K562 (cell line): Measurements from ENCODE around the gene MON1A. TPM values are rescaled to one million over a fixed set of nuclear protein-coding genes. Genes with fewer than 3 reads are reported as not detected.

Source experiments
- ATAC-seq: fragments of 200-7000 bp; cut with Tn5 transposase; 3 replicates; pipeline ENCODE4 v1.9.1; 2020; ENCODE audit warnings: moderate library complexity
- BruUV-seq: library from RNA; stranded (reverse); fragments of 400-500 nt; replicated peaks from 2 replicates; lab custom pipeline; 2021; lab: Mats Ljungman, UMichigan
- CTCF ChIA-PET: fragments of 300-600 bp; formaldehyde crosslinking; extraction: SDS; loops from one replicate; lab custom pipeline; 2021; ENCODE audit warnings: low intra/inter-chr PET ratio; lab: Yijun Ruan, JAX
- POLR2A ChIA-PET: fragments of 300-600, 350-650 bp; sonication (Branson Sonifier 250); formaldehyde crosslinking; extraction: SDS; loops from one replicate; lab custom pipeline; 2021; ENCODE audit warnings: antibody characterized with exemption, inconsistent platforms; lab: Yijun Ruan, JAX
- DNase-seq, 4 experiments: peaks; one replicate each; pipeline versions ENCODE4 v3.0.0 to v3.0.0-alpha.2; 2011 to 2018; ENCODE audit warnings: low spot score in 3 of 4, mixed read lengths in 3 of 4; ENCODE audit errors: extremely low read depth in 1 of 4
- FAIRE-seq: peaks from 2 replicates; lab custom pipeline; 2011; peaks lifted over from hg19 to GRCh38; lab: Jason Lieb, UNC
- H2AFZ ChIP-seq: 2 replicates; pipeline ENCODE4 v1.6.0; 2011; ENCODE audit warnings: low read depth, low read length, control low read depth, inconsistent platforms
- H3K27ac ChIP-seq: fragments of 200-600 bp; 3 replicates; pipeline ENCODE4 v1.8.0; 2011; ENCODE audit warnings: low read depth, mild to moderate bottlenecking, control low read depth, inconsistent platforms, low read length, moderate library complexity, mixed read lengths; ENCODE audit errors: extremely low read depth
- H3K27me3 ChIP-seq, 2 experiments: fragments of 300-600 bp in 1 of 2; 2 replicates in 1 of 2; 3 replicates in 1 of 2; pipeline versions ENCODE4 v1.6.0 to v1.8.0; 2011; ENCODE audit warnings: inconsistent platforms in 2 of 2, low read length in 2 of 2, mild to moderate bottlenecking in 1 of 2, mixed read lengths in 1 of 2, moderate library complexity in 1 of 2; ENCODE audit not compliant: control insufficient read depth in 2 of 2, insufficient read depth in 2 of 2
- H3K36me3 ChIP-seq: fragments of 300-600 bp; 3 replicates; pipeline ENCODE4 v1.8.0; 2011; ENCODE audit warnings: mild to moderate bottlenecking, low read length, inconsistent platforms; ENCODE audit not compliant: control insufficient read depth, insufficient read depth
- H3K4me1 ChIP-seq, 2 experiments: fragments of 200-600 bp in 1 of 2; replicated peaks in 1 of 2; 2 replicates in 1 of 2; 3 replicates in 1 of 2; pipeline versions ENCODE4 v1.5.1 to v1.8.0; 2011; ENCODE audit warnings: inconsistent platforms in 2 of 2, low read length in 2 of 2, mild to moderate bottlenecking in 1 of 2, mixed read lengths in 1 of 2, moderate library complexity in 1 of 2; ENCODE audit not compliant: control insufficient read depth in 2 of 2, insufficient read depth in 2 of 2
- H3K4me2 ChIP-seq: 2 replicates; pipeline ENCODE4 v1.6.1; 2011; ENCODE audit warnings: low read length, control low read depth, inconsistent platforms, mixed read lengths; ENCODE audit not compliant: insufficient read depth
- H3K4me3 ChIP-seq: fragments of 200-600 bp; sonication (generic), shearing (Covaris generic); 2 replicates; pipeline ENCODE4 v1.5.1; 2016; ENCODE audit warnings: control low read depth, inconsistent platforms
- H3K79me2 ChIP-seq: fragments of 200-600 bp; 3 replicates; pipeline ENCODE4 v1.8.0; 2011; ENCODE audit warnings: low read length, inconsistent platforms; ENCODE audit not compliant: control insufficient read depth, insufficient read depth
- H3K9ac ChIP-seq, 2 experiments: 2 replicates each; pipeline versions ENCODE4 v1.6.0 to v1.6.1; 2011; ENCODE audit warnings: low read depth in 2 of 2, low read length in 2 of 2, control low read depth in 1 of 2, inconsistent platforms in 1 of 2, mild to moderate bottlenecking in 1 of 2, mixed read lengths in 1 of 2; ENCODE audit not compliant: insufficient read depth in 1 of 2
- H3K9me1 ChIP-seq: one replicate; pipeline ENCODE4 v1.6.0; 2011; ENCODE audit warnings: inconsistent platforms, mild to moderate bottlenecking, low read length, moderate library complexity; ENCODE audit not compliant: control insufficient read depth, insufficient read depth
- H3K9me3 ChIP-seq: replicated peaks from 2 replicates; pipeline ENCODE4 v1.5.1; 2011; ENCODE audit warnings: low read depth, low read length, inconsistent platforms; ENCODE audit not compliant: control insufficient read depth, insufficient read depth
- H4K20me1 ChIP-seq: replicated peaks from 2 replicates; pipeline ENCODE4 v1.6.1; 2011; ENCODE audit warnings: low read length, inconsistent platforms, mixed read lengths; ENCODE audit not compliant: control insufficient read depth, insufficient read depth
- CC2D1A ChIP-seq: fragments of 450-650 bp; IDR thresholded peaks from 2 replicates; pipeline ENCODE4 v1.6.1; 2017; ENCODE audit warnings: mild to moderate bottlenecking
- CREB1 ChIP-seq, 2 experiments: sonication (generic) in 1 of 2; formaldehyde crosslinking in 1 of 2; IDR thresholded peaks; 2 replicates each; pipeline versions ENCODE4 v1.6.1 to v1.8.0; 2012 to 2022; ENCODE audit warnings: inconsistent platforms in 1 of 2, mild to moderate bottlenecking in 1 of 2, missing genetic modification reagents in 1 of 2, moderate library complexity in 1 of 2
- ELF1 ChIP-seq: fragments of 200-800 bp; sonication (Bioruptor generic); IDR thresholded peaks from 2 replicates; pipeline ENCODE4 v1.6.1; 2016; ENCODE audit warnings: missing genetic modification characterization, missing compliant biosample characterization
- FOS ChIP-seq: IDR thresholded peaks from 3 replicates; pipeline ENCODE4 v1.6.1; 2011; ENCODE audit not compliant: insufficient read length; ENCODE audit errors: extremely low read depth
- GTF2F1 ChIP-seq: IDR thresholded peaks from 2 replicates; pipeline ENCODE4 v1.6.1; 2011; ENCODE audit warnings: low read depth, low read length, improper control_type of control experiment
- HLTF ChIP-seq: fragments of 450-650 bp; IDR thresholded peaks from 2 replicates; pipeline ENCODE4 v1.6.1; 2016
- KAT2B ChIP-seq: IDR thresholded peaks from one replicate; pipeline ENCODE4 v1.6.1; 2012; ENCODE audit warnings: low read depth, mild to moderate bottlenecking, control low read depth, inconsistent platforms, low read length, moderate library complexity
- MLX ChIP-seq, 2 experiments: fragments of 450-650 bp in 1 of 2; sonication (generic) in 1 of 2; formaldehyde crosslinking; conservative IDR thresholded peaks; 2 replicates each; pipeline versions ENCODE4 v1.4.0 to v1.8.1; 2020 to 2022; ENCODE audit warnings: mild to moderate bottlenecking in 1 of 2, missing genetic modification reagents in 1 of 2
- MTA3 ChIP-seq: fragments of 450-650 bp; formaldehyde crosslinking; IDR thresholded peaks from 2 replicates; pipeline ENCODE4 v1.6.1; 2017; ENCODE audit warnings: mild to moderate bottlenecking, borderline replicate concordance
- MYC ChIP-seq, 2 experiments: fragments of 250-450 bp in 1 of 2; sonication (Bioruptor Pico) in 1 of 2; IDR thresholded peaks; 2 replicates each; pipeline versions ENCODE4 v1.5.1 to v1.6.1; 2012 to 2021; ENCODE audit warnings: low read depth in 2 of 2, borderline replicate concordance in 1 of 2, improper control_type of control experiment in 1 of 2, low read length in 1 of 2, mild to moderate bottlenecking in 1 of 2, moderate library complexity in 1 of 2
- NCOA4 ChIP-seq: fragments of 450-650 bp; IDR thresholded peaks from 2 replicates; pipeline ENCODE4 v1.6.1; 2018; ENCODE audit warnings: mild to moderate bottlenecking; ENCODE audit not compliant: partially characterized antibody
- NFIX ChIP-seq: fragments of 250-450 bp; sonication (Bioruptor Pico); IDR thresholded peaks from 2 replicates; pipeline ENCODE4 v1.4.0; 2020; ENCODE audit warnings: low read depth, mild to moderate bottlenecking, moderate library complexity
- NR2C2 ChIP-seq, 2 experiments: fragments of 200-800 bp in 1 of 2; sonication (Bioruptor generic) in 1 of 2; sonication (generic) in 1 of 2; formaldehyde crosslinking in 1 of 2; IDR thresholded peaks; 2 replicates each; pipeline versions ENCODE4 v1.6.1 to v1.8.0; 2016 to 2022; ENCODE audit warnings: mild to moderate bottlenecking in 1 of 2, missing compliant biosample characterization in 1 of 2, missing genetic modification characterization in 1 of 2, missing genetic modification reagents in 1 of 2
- PYGO2 ChIP-seq: fragments of 450-650 bp; IDR thresholded peaks from 2 replicates; pipeline ENCODE4 v1.6.1; 2016; ENCODE audit warnings: mild to moderate bottlenecking, missing genetic modification characterization, moderate library complexity, missing compliant biosample characterization
- RUNX1 ChIP-seq: sonication (generic); IDR thresholded peaks from 2 replicates; pipeline ENCODE4 v1.6.1; 2016; ENCODE audit warnings: antibody characterized with exemption, low read depth
- SAFB2 ChIP-seq: fragments of 200-400 bp; formaldehyde crosslinking; IDR thresholded peaks from 2 replicates; pipeline ENCODE4 v1.6.1; 2018; ENCODE audit warnings: borderline replicate concordance, low read length, low read depth, moderate library complexity; ENCODE audit not compliant: severe bottlenecking
- SETDB1 ChIP-seq: IDR thresholded peaks from one replicate; pipeline ENCODE4 v1.6.1; 2012; ENCODE audit warnings: low read length, control low read depth, inconsistent platforms
- STAT6 ChIP-seq: sonication (generic); formaldehyde crosslinking; IDR thresholded peaks from 2 replicates; pipeline ENCODE4 v1.8.1; 2023; ENCODE audit warnings: mild to moderate bottlenecking, missing genetic modification reagents
- ZNF696 ChIP-seq: fragments of 250-450 bp; sonication (Bioruptor Pico); conservative IDR thresholded peaks from 2 replicates; pipeline ENCODE4 v1.4.0; 2020; ENCODE audit warnings: mild to moderate bottlenecking, moderate library complexity
- WGBS: fragments of 100-300 bp; shearing (Covaris generic); methylation state at CpG from one replicate; pipeline ENCODE4 v1.1.6; 2016; ENCODE audit warnings: low coverage, mixed read lengths; ENCODE audit not compliant: insufficient coverage; ENCODE audit errors: missing lambda C conversion rate; 5-methylcytosine and 5-hydroxymethylcytosine counted together
- in situ Hi-C: fragments of 300-500 bp; cut with MboI; formaldehyde crosslinking; loops from 4 replicates; pipeline ENCODE4 v1.15.0; 2018; ENCODE audit warnings: inconsistent platforms, mixed read lengths
- intact Hi-C: fragments of 100-400 bp; cut with micrococcal nuclease; formaldehyde crosslinking; loops from 2 replicates; pipeline ENCODE4 v1.14.2; 2022
- polyA plus RNA-seq, 8 experiments: library from polyadenylated mRNA; depleted of rRNA in 4 of 8; stranded (reverse) in 5 of 8; unstranded in 3 of 8; fragments of >200 nt; fragmentation: Nextera tagmentation in 2 of 8; fragmentation: Illumina TruSeq in 1 of 8; extraction: Ambion mirVana in 2 of 8; extraction: Trizol in 1 of 8; gene quantifications; 2 replicates each; pipeline versions ENCODE4 v1.2.1 to v1.2.3, GENCODE V29; 2011 to 2014; ENCODE audit warnings: inconsistent platforms in 1 of 8, missing spikeins in 1 of 8
- total RNA-seq, 7 experiments: library from RNA; depleted of rRNA in 6 of 7; stranded (reverse); fragments of >200 nt in 6 of 7; fragmentation: Illumina TruSeq in 2 of 7; extraction: Trizol in 2 of 7; gene quantifications; 2 replicates each; pipeline versions ENCODE4 v1.2.1 to v1.2.3, GENCODE V29; 2011 to 2021; ENCODE audit warnings: low replicate concordance in 1 of 7

MON1A gene
- total and polyA plus RNA-seq, 9 of the 15 experiments (the other 6 are each of a cell fraction or from before 2014, with no cell fraction given) = 1.1 to 13.8 (median 6.8) TPM

- no peak for ATAC-seq
- DNase-seq = no peak
- H3K9ac ChIP-seq = no peak overlapping the region
- H3K4me3 ChIP-seq = no peak overlapping the region
- no peaks in the 10 kb centered on the region for H3K9me3 ChIP-seq
- H3K27me3 ChIP-seq = no peaks in the 10 kb centered on the region
- 61% methylated on average over 6 of the region's 9 CpGs for WGBS
- H3K4me2 ChIP-seq = no peak overlapping the region
- no TSS peak for BruUV-seq
- H3K27ac ChIP-seq = no peak overlapping the region
- in situ Hi-C loops (no loop called here), intact Hi-C loops (no loop called here)
- peaks cover 3 to 12% of the 10 kb centered on the region in 2 experiments; a peak in 4 of 5 replicates for H3K4me1 ChIP-seq
- peaks cover 4% of the 10 kb centered on the region; the same call in 1 of the 3 replicates for H3K36me3 ChIP-seq
- no peak for TF ChIP-seq RUNX1
- no peak for TF ChIP-seq NCOA4
- no peak for TF ChIP-seq PYGO2 (tag)
- TF ChIP-seq KAT2B = no peak
- TF ChIP-seq NFIX (CRISPR knock-in tag) = no peak
- no peak for TF ChIP-seq CREB1 (IDR thresholded peaks at IDR 0.05)
- TF ChIP-seq CREB1 (CRISPR knock-in tag; IDR thresholded peaks at IDR 0.05) = no peak
- no peak for TF ChIP-seq ZNF696 (CRISPR knock-in tag)
- TF ChIP-seq HLTF = no peak
- TF ChIP-seq STAT6 (CRISPR knock-in tag) = no peak
- no peak for TF ChIP-seq FOS
- no peak for TF ChIP-seq MLX (CRISPR knock-in tag; conservative IDR thresholded peaks at IDR 0.05)
- no peak for TF ChIP-seq NR2C2 (CRISPR knock-in tag; IDR thresholded peaks at IDR 0.05)
- TF ChIP-seq NR2C2 (tag; IDR thresholded peaks at IDR 0.05) = no peak
- TF ChIP-seq SAFB2 = no peak
- no peak for TF ChIP-seq ELF1 (tag)
- TF ChIP-seq MYC (IDR thresholded peaks at IDR 0.05; ENCODE audit: low read depth, low read length) = no peak
- TF ChIP-seq MYC (CRISPR knock-in tag; IDR thresholded peaks at IDR 0.05; ENCODE audit: borderline replicate concordance, low read depth) = no peak
- TF ChIP-seq CC2D1A = no peak
- no peak for TF ChIP-seq SETDB1
- TF ChIP-seq MTA3 = no peak
- no peak for TF ChIP-seq GTF2F1
- CTCF ChIA-PET = no interaction called here
- POLR2A ChIA-PET = interaction anchor here (0.6 kb wide), 1 partner anchor 1065 kb away, joined by 3 read pairs; no protein-coding TSS in a partner anchor
- no peaks in the 10 kb centered on the region for H3K79me2 ChIP-seq
- no peak overlapping the region for H2AFZ ChIP-seq
- no peaks in the 10 kb centered on the region for H4K20me1 ChIP-seq
- no peaks in the 10 kb centered on the region for H3K9me1 ChIP-seq
- FAIRE-seq = no peak
These were observed 33.8 kb downstream of the MON1A start for GRCh38 chr3:49895791-49896190.
